ENCODE data around the gene PRKACA. TPM values are rescaled to one million over a fixed set of nuclear protein-coding genes. Genes with fewer than 3 reads are reported as not detected.
A peak's percentile ranks its signal among the peaks of the same experiment; 100 is the strongest.

PRKACA gene
- total and polyA plus RNA-seq, 10 of the 15 experiments (the other 5 are each of a cell fraction or from before 2014, with no cell fraction given): 0.53 to 68.5 (median 11.2) TPM

GRCh38 chr19:14053032-14053431, 64.5 kb downstream of the PRKACA start:
- H3K9me3 ChIP-seq (replicated peaks; ENCODE audit: control insufficient read depth, insufficient read depth, low read length): peaks cover 2% of the 10 kb centered on the region; the same call in 1 of the 3 replicates
- peaks cover 0 to 1% of the 10 kb centered on the region in 2 experiments; a peak in 3 of 4 replicates for H3K27me3 ChIP-seq (replicated peaks in 1 of 2; ENCODE audit: control insufficient read depth in 2 of 2, insufficient read depth in 2 of 2, low read length in 1 of 2)
- no peak overlapping the region for H3K4me2 ChIP-seq (ENCODE audit: control insufficient read depth, insufficient read depth)
- ATAC-seq: no peak
- intact Hi-C loops (cut with micrococcal nuclease; ENCODE audit: unreplicated experiment) (no loop called here), in situ Hi-C loops (cut with MboI) (loop anchor here (25.0 kb wide), 1 partner anchor 766 kb away; no protein-coding TSS in a partner anchor)
- H3K27ac ChIP-seq (ENCODE audit: control insufficient read depth, insufficient read depth): no peak overlapping the region
- WGBS (ENCODE audit: insufficient coverage, insufficient replicate concordance, low lambda C conversion rate, missing lambda C conversion rate): 94% methylated on average over 3 of the region's 3 CpGs
- no TSS peak for BruUV-seq (replicated peaks)
- no peaks in the 10 kb centered on the region for H4K20me1 ChIP-seq (ENCODE audit: control insufficient read depth, insufficient read depth)
- no peaks in the 10 kb centered on the region for H3K79me2 ChIP-seq (ENCODE audit: control insufficient read depth, insufficient read depth, low read length)
- no peak for DNase-seq (ENCODE audit: low read depth, low spot score)
- H3K9ac ChIP-seq (ENCODE audit: control insufficient read depth, insufficient read depth, low read length): no peak overlapping the region
- ChIA-PET SMC1A (ENCODE audit: uncharacterized antibody, unreplicated experiment) (interaction anchor here (0.6 to 1.2 kb wide), 4 partner anchors 11 to 443 kb away, joined by 3 to 6 read pairs (median 3); partner anchors contain the start of genes GIPC1, MISP3 and RFX1), POLR2A (interaction anchor here (0.6 to 1.5 kb wide), 3 partner anchors 21 to 217 kb away, joined by 3 to 5 read pairs (median 3); partner anchors contain the start of genes IL27RA and RFX1), RAD21 (ENCODE audit: unreplicated experiment) (interaction anchor here (0.7 to 1.0 kb wide), 2 partner anchors 69 to 91 kb away, joined by 3 read pairs; no protein-coding TSS in a partner anchor), CTCF (interaction anchor here (0.7 to 2.4 kb wide), 4 partner anchors 10 to 174 kb away, joined by 3 to 14 read pairs (median 4); no protein-coding TSS in a partner anchor)
- no peak overlapping the region for H3K4me3 ChIP-seq
- no peak for TF ChIP-seq FOS (IDR thresholded peaks at IDR 0.05; ENCODE audit: borderline replicate concordance, extremely low read depth, insufficient read length)
- TF ChIP-seq SUZ12 (IDR thresholded peaks at IDR 0.05; ENCODE audit: unreplicated experiment): no peak
- no peak for TF ChIP-seq IKZF2 (IDR thresholded peaks at IDR 0.05)
- no peak for TF ChIP-seq PBX3 (IDR thresholded peaks at IDR 0.05; ENCODE audit: insufficient replicate concordance, low read depth, low read length)
- TF ChIP-seq RBBP5 (conservative IDR thresholded peaks at IDR 0.05): no peak
- peak; percentile 41 for FAIRE-seq
- no peaks in the 10 kb centered on the region for H3K4me1 ChIP-seq (ENCODE audit: control insufficient read depth, insufficient read depth, low read length)
- peaks cover 8 to 12% of the 10 kb centered on the region in 2 experiments; a peak in 3 of 4 replicates for H3K36me3 ChIP-seq (ENCODE audit: control insufficient read depth in 2 of 2, insufficient read depth in 2 of 2, low read length in 1 of 2)
- H2AFZ ChIP-seq (ENCODE audit: control insufficient read depth, low read depth, low read length): no peak overlapping the region

Data from GM12878 (cell line).